H1 (cell line): Measurements from ENCODE around the gene ELOA.

ENCODE experiments used
- ASH2L ChIP-seq: fragments of 200-600, 300-600 bp; sonication (generic); IDR thresholded peaks from one replicate; pipeline ENCODE4 v1.7.1; 2017; ENCODE audit warnings: low read length
- CHD1 ChIP-seq: IDR thresholded peaks from 2 replicates; pipeline ENCODE4 v1.6.1; 2012; ENCODE audit warnings: low read depth, low read length, improper control_type of control experiment
- HDAC2 ChIP-seq, 2 experiments: fragments of 300-600 bp in 1 of 2; sonication (generic) in 1 of 2; IDR thresholded peaks; 2 replicates each; pipeline ENCODE4 v1.6.1; 2011 to 2012; ENCODE audit warnings: low read depth in 2 of 2, low read length in 2 of 2, mild to moderate bottlenecking in 2 of 2, moderate library complexity in 2 of 2, borderline replicate concordance in 1 of 2, inconsistent platforms in 1 of 2
- POLR2A ChIP-seq, 2 experiments: IDR thresholded peaks; 1 replicate in 1 of 2; 2 replicates in 1 of 2; pipeline ENCODE4 v1.6.1; 2011; ENCODE audit warnings: low read depth in 2 of 2, low read length in 2 of 2, mild to moderate bottlenecking in 2 of 2; ENCODE audit errors: control extremely low read depth in 1 of 2
- RXRA ChIP-seq: IDR thresholded peaks from 2 replicates; pipeline ENCODE4 v1.6.1; 2011; ENCODE audit warnings: low read depth, mild to moderate bottlenecking, low read length, moderate library complexity; ENCODE audit not compliant: insufficient read depth
- SP4 ChIP-seq: IDR thresholded peaks from 2 replicates; pipeline ENCODE4 v1.6.1; 2012; ENCODE audit warnings: low read length, inconsistent platforms
- TCF12 ChIP-seq: IDR thresholded peaks from 2 replicates; pipeline ENCODE4 v1.6.1; 2011; ENCODE audit warnings: low read depth, mild to moderate bottlenecking, low read length
- TEAD4 ChIP-seq: IDR thresholded peaks from 2 replicates; pipeline ENCODE4 v1.6.1; 2012; ENCODE audit warnings: low read depth, low read length, inconsistent platforms, mixed read lengths
- YY1 ChIP-seq: IDR thresholded peaks from 2 replicates; pipeline ENCODE4 v1.6.1; 2011; ENCODE audit warnings: low read depth, mild to moderate bottlenecking, low read length
- TF ChIP-seq, protein P1 (sequence below), 3 experiments: IDR thresholded peaks; 1 replicate in 2 of 3; 2 replicates in 1 of 3; pipeline versions ENCODE4 v1.5.1 to v1.6.1; 2011; ENCODE audit warnings: low read length in 3 of 3, mild to moderate bottlenecking in 3 of 3, inconsistent platforms in 2 of 3, low read depth in 1 of 3, moderate library complexity in 1 of 3; ENCODE audit not compliant: insufficient read depth in 1 of 3; ENCODE audit errors: control extremely low read depth in 1 of 3
- TF ChIP-seq, protein P2 (sequence below): IDR thresholded peaks from 2 replicates; pipeline ENCODE4 v1.6.1; 2012; ENCODE audit warnings: low read length, inconsistent platforms

GRCh38 chr1:23751050-23751814 is 8.0 kb downstream of the ELOA start:
- TF ChIP-seq POLR2A (IDR thresholded peaks at IDR 0.05; ENCODE audit: control extremely low read depth in 1 of 2, low read depth in 2 of 2, low read length in 2 of 2) (no peak), CHD1 (no peak), ASH2L (no peak), YY1 (no peak), TEAD4 (no peak), SP4 (no peak), TCF12 (no peak), HDAC2 (IDR thresholded peaks at IDR 0.05; ENCODE audit: borderline replicate concordance in 1 of 2, low read depth in 2 of 2, low read length in 2 of 2) (no peak), RXRA (no peak)
- TF ChIP-seq, protein P1, sequence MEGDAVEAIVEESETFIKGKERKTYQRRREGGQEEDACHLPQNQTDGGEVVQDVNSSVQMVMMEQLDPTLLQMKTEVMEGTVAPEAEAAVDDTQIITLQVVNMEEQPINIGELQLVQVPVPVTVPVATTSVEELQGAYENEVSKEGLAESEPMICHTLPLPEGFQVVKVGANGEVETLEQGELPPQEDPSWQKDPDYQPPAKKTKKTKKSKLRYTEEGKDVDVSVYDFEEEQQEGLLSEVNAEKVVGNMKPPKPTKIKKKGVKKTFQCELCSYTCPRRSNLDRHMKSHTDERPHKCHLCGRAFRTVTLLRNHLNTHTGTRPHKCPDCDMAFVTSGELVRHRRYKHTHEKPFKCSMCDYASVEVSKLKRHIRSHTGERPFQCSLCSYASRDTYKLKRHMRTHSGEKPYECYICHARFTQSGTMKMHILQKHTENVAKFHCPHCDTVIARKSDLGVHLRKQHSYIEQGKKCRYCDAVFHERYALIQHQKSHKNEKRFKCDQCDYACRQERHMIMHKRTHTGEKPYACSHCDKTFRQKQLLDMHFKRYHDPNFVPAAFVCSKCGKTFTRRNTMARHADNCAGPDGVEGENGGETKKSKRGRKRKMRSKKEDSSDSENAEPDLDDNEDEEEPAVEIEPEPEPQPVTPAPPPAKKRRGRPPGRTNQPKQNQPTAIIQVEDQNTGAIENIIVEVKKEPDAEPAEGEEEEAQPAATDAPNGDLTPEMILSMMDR (IDR thresholded peaks at IDR 0.05; ENCODE audit: control extremely low read depth in 1 of 3, insufficient read depth in 1 of 3, low read depth in 1 of 3, low read length in 3 of 3): peak; percentile 71 to 85 (median 71)
- TF ChIP-seq, protein P2, sequence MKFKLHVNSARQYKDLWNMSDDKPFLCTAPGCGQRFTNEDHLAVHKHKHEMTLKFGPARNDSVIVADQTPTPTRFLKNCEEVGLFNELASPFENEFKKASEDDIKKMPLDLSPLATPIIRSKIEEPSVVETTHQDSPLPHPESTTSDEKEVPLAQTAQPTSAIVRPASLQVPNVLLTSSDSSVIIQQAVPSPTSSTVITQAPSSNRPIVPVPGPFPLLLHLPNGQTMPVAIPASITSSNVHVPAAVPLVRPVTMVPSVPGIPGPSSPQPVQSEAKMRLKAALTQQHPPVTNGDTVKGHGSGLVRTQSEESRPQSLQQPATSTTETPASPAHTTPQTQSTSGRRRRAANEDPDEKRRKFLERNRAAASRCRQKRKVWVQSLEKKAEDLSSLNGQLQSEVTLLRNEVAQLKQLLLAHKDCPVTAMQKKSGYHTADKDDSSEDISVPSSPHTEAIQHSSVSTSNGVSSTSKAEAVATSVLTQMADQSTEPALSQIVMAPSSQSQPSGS: no peak
